Measurements from ENCODE around the gene SGIP1.
"Not testable (repeated sequence)": the region's sequence is repeated elsewhere in the genome, so short reads cannot be mapped to it uniquely, and the experiment has no call there.

The SGIP1 gene

DNA sequence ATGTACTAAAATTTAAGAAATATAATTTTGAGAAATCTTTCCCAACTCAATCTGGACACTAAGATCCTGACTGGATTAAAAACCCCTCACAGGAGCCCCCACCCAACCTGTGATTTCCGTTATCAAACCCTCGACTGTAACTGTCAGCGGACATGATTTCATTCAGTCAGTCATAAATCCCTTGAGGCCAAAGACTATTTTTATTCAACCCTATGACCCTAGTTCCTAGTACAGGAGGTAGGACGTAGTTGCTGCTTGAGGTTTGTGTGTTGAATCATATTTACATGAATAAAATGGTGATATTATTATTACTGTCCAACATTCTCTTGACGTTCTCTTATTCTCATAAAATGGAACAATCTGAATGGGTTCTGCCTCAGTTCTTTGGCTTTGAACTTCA, 145.2 kb downstream of the SGIP1 start:
- no peak for DNase-seq (ENCODE audit: low read depth)

DNA sequence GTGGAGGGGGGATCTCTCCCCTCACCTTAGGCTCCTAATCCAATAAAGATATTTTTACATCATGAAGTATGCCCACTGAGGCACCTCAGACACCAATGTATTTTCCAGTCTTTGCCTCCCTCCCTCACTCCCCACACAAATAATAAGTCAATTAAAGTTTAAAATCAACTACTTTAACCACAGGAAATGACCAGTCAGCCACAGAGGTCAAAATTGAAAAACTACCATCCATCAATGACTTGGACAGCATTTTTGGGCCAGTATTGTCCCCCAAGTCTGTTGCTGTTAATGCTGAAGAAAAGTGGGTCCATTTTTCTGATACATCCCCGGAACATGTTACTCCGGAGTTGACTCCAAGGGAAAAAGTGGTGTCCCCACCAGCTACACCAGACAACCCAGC, 147.7 kb downstream of the SGIP1 start:
- no peak for DNase-seq (ENCODE audit: low read depth)

DNA sequence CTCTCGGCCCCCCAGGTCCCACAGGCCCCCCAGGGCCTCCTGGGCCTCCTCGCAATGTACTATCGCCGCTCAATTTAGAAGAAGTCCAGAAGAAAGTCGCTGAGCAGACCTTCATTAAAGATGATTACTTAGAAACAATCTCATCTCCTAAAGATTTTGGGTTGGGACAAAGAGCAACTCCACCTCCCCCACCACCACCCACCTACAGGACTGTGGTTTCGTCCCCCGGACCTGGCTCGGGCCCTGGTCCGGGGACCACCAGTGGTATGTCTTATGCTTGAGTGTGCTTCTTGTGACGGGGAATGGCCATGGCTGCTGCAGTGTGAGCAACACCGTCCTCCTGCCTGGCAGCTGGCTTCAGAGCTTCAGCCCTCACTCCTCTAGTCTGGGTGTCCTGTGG, 148.2 kb downstream of the SGIP1 start:
- no peak for DNase-seq (ENCODE audit: low read depth)

DNA sequence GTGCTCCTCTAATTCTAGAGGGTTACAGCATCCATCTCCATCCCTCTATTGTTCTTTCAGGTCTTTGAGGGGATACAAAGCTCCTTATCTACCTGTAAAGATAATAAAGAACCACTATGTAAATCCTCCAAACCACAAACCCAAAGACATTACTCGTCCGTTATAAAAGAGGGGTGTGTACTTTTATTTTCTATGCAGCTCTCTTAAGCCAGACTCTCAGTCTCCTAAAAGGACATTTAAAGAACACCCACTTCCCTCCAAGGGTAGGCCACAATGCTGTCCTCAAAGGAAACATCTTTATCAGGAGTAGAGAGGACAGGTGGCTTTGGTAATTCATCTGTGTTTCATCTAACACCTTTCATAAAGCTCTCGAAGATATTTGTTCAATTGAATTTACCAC, 150.4 kb downstream of the SGIP1 start:
- no peak for DNase-seq (ENCODE audit: low read depth)

DNA sequence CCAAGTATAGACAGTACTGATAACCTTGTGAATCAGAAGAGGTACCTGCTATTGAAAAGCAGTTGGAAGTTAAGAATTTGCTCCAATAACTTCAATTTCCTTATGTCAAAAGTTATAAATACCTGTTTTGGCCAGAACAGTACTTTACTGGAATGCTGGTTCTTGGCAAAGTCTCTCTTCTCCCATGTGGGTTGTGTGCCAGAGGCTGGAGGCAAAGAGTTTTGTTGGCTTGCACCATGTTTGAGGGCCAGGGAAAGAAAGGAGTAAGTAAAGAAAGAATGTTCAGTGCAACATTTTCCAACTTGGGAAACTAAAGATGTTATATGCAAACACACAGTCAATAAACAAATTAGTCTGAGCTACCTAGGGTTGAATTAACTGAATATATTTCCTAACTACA, 151.3 kb downstream of the SGIP1 start:
- no peak for DNase-seq (ENCODE audit: low read depth)

DNA sequence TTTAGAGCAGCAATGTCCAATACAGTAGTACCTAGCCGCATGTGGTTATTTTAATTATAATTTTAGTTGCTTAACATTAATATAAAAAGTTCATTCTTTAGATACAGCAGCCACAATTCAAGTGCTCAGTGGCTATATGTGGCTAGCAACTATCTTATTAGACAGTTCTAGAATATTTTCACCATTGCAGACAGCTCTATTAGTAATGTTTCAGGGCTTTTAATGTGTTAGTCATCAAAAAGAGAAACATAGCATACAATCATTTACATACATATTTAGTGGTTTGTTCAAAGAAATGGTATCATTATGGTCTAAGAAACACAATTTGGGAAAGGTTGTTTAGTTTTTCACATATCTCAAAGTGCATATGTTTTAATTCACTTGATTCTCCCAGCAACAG, 151.7 kb downstream of the SGIP1 start:
- DNase-seq (ENCODE audit: low read depth), result no peak

DNA sequence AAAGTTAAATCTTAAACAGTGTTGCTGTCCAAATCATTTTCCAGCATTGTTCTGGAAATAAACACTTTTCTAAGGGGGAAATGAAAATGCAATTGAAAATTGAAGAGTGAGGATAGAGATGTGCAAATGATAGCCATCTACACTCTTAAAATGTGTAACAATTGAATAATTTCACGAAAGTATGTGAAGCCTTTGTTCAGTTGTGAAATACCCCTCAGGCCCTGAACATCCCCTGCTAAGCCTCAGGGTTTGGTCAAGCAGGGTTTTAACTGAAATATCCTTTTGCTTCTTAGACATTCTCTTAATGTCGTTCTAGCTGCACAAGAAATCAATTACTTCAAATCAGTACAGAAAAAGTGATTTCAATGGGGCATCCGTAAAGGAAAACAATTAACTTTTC, 152.5 kb downstream of the SGIP1 start:
- no peak for DNase-seq (ENCODE audit: low read depth)

DNA sequence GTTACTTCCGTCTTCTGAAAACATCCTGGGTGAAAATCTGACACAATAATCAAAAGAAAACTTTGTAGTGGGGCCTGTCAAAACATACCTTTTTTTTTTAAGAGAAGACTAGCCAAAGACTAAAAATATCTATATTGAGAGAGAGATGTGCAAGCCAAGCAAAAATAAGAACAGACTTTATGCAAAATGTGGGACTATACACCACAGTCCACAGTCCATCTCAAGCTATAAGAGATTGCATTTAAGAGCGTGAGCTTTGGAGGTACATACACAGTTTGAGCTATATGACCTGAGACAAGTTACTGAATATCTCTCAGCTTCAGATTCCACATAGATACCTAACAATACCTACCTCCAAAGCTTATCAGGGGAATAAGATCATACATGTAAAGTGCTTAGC, 153.4 kb downstream of the SGIP1 start:
- DNase-seq (ENCODE audit: low read depth), result no peak

DNA sequence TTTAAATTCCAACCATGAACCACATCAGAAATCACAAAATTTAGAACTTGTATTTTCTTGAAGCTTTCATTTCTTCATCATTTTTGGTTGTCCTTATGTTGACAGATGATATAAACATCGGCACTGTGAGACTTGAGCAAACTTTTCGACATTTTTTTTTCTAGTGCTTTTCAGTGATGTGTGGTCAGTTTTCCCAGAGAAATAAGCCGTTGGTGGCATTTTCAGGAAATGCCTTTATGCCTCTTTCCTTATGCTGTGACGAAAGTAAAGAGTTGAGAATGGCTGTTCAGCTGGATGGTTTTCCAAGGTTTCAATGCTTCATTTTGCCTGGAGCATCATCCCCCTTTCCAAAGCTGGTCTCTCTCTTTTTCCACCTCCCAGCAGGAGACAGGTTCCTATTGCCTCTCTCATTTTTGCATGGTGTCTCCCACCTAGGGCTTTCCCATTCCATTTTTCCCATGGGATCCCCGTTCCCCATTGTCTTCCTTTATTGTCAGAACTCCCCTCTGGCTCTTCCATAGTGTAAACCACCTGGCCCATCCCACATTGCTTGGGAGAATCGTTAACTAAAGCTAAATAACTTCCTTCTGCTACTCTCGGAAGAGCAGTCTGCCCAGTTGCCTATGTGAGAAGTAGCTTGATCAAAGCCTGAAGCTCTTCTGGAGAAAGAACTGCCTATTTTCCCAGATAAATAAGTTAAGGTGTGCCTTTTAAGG, 156.9 kb downstream of the SGIP1 start:
- DNase-seq (ENCODE audit: low read depth), result no peak

DNA sequence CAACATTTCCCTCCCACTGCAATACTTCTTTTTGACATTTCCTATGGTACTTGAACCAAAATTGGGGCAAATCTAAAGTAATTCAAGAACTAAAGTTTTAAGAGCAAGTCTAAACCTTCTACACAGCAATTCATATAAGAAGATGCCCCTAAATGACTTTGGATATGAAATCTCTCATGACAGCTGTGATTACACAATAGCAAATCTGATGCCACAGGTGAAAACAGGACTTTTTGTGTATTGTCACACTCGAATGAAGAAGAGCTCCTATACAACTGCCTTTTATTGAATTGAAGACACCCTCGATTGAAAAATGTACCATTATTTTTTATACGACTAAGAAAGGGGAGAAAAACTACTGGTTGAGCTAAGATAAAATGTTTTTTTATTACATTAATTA, 158.7 kb downstream of the SGIP1 start:
- no peak for DNase-seq (ENCODE audit: low read depth)

DNA sequence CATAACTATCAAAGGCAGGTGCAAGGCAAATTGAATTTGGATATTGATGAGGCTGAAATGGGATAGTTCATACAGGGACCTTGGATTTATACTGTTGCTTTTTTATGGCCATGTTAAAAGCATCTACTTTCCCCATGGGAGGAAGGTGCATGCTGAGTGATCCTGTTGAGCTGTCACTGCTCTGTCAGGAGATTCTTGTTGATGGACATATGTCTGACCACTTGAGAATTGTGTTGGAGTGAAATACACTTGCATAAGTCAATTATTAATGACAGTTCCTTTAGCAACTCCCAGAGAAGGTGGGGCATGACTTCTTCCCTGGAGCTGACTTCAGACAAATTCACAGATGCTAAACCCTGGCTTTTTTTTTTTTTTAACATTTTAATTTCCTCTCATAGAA, 159.9 kb downstream of the SGIP1 start:
- DNase-seq (ENCODE audit: low read depth), result no peak

DNA sequence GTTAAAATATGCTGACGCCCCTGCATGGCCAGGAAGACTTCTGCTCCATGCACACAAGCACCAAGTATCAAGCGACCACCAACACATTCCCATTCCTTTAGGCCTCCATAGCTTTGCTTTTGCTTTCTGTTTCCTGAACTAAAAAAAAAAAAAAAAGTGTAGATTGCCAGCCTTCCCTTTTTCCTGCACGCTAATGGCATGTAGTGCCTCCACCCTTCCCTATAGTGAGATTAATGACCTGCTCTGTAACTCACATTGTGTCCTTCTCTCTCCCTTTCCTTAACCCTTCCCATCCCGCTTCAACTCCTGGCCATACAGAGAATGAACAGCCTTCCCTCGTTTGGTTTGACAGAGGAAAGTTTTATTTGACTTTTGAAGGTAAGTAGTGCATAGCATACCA, 161.2 kb downstream of the SGIP1 start:
- DNase-seq (ENCODE audit: low read depth), result no peak

DNA sequence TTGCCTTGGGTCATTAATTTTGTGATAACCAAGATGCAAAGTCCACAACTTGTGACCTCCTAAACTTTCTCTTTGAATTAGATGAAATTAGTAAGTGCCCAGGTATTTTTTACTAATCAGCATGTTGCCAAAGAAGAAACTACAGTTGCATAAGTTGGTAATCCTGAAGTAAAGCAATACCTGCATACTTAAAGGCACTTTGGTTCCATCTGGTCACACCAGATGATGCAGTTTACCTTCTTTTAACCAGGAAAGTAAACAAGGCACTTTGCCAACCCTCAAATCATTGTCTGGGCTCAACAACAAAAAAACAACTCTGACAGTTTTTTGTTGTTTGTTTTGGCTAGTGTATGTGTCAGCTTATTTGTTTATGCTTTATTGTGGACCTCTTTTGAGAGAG, 162.8 kb downstream of the SGIP1 start:
- no peak for DNase-seq (ENCODE audit: low read depth)

DNA sequence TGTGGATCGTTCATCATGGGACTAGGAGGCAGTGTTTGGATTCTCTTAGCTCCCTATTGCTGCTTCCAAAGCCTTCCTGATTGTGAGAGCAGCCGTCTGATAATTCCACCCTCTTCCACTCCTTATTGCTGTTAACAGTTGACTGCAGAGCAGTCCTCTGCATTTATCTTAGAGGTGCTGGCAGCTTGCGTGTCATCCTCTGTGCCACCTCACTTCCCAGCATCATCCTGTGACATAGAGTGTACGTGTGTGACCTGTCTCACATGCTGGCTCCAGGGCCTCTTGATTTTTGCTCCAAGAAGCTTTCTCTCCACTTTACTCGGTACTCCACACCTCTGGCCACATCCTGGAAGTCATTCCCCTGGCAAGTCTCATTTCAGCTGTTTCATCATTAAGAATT, 165.3 kb downstream of the SGIP1 start:
- no peak for DNase-seq (ENCODE audit: low read depth)

DNA sequence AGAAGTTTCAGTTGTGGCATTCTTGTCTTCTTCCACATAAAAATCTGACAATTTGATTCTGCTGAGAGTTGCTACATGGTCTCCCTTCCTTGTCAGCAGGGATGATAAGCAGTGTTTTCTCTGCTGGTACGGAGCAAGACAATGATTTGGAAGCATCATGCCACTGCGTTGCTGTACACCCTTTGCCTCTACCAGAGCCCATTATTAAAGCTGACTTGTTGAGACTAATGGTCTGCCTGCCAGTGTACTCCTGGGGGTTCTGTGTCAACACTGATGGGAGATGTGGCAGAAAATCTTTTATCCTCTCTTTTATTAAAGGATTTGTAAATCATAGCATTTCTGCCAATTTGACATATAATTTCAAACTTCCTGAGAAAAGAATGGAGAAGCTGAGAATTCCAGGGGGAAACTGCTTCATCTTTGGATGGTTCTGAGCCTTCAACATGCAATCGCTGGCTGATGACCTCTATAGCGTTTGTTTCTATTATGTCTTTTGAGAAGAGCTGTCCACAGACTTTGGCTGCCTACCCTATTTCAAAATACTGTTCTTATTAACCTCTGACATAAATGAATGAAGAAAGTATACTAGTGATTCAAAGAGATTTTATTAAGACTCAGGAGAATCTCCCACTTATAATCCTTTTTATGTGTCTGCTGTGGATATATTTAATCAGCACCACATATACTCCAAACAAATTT, 170.4 kb downstream of the SGIP1 start:
- no peak for DNase-seq (ENCODE audit: low read depth)

DNA sequence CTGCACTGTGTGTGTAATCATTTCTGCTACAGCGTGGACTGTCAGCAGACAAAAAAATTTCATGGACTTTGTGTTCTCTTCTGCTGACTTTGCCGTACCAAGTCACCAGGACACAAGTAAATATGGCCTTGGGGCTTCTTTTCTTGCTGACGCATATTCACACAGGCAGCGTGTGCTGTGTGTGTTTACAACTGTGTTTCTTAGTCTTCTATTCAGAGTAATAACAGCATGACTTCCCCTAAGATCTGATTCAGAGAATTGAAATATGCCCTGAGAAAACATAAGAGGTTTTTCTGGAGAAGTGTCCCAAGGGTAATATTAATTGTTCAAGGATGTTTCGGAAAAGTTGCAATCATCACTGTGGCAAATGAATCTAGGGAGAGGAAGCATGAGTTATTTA, 171.2 kb downstream of the SGIP1 start:
- no peak for DNase-seq (ENCODE audit: low read depth)

DNA sequence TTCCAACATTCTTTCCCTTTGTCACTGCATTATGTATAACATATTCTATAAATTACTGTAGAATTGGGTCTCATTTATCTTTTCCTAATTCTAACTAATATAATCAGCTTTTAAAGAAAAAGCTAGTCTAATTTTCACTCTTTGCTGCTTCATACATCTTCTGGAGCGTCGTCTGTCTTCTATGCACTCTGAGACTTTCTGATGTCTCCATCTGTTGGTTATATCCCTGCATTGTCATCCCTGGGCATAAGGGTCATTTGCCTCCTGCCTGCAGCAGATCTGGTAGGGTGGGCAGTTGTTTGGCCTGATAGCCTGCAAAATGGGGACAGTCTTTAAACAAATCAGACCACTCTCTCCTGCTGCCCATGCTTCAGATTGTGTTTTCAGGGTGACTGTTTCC, 177.5 kb downstream of the SGIP1 start:
- DNase-seq (ENCODE audit: low read depth), result no peak

DNA sequence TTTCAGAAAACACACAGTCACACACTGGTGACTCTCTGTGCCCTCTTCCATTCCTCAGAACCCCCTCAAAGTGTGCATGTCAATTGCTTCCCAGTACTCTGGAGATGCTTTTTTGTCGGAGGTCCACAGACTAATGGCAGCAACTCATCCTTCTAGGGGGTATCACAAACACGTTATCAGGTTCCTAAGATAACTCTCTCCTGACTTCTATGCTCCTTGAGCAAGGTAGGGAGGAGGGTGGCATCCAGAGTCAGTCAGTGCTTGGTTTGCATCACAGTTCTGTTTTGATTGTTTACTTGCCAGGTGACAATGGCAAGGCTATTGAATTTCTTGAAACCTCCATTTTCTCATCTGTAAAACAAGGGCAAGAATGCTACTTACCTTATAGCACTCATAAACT, 178.9 kb downstream of the SGIP1 start:
- DNase-seq (ENCODE audit: low read depth), result no peak

DNA sequence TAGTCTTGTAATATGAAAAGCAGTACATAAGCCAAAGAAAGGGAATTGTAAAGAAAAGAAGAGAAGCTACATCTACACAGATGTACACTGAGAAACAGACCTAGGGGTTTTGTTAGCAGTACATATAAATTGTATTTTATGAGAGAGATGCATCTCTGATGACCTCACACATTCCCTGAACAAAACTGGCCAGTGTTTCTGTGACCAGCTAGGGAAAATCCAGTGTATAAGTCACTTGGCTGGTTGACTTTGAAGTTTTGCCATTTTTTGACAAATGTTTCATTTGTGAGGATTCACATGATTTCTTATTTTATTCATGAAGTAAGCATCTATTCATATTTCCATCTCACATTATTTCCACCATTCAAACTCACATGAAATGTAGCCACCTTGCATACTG, 190.0 kb downstream of the SGIP1 start:
- no peak for DNase-seq (ENCODE audit: low read depth)

DNA sequence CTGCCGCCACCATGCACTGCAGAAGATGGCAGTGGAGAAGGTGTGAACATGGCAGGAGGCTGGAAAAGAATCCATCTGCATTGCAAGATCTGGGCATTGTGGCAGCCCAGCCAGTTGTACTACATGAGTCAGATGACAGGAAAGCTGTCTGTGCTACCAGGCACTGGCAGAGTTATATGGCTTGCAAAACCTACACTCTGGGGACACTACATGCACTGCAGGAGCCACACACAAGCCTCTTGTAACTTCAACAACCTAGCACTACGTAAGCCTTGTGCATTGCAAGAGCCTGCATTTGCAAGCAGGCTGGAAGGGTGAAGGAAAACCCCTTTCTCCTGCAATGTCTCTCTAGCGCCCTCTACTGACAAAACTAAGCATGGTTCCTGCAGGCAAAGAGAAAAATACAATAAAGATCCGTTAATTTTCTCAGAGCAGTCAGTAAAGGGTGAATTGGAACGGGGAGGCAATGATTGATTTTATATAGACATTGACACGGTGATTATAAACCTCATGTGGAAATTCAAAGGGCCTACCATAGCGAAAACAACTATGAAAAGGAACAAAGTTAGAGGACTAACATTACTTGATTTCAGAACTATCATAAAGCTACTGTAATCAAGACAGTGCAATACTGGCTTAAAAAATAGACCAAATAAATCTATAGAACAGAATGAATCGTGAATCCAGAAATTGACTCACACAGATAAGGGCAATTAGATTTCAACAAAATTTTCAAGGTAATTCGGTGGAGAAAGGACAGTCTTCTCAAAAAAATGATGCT, 192.1 kb downstream of the SGIP1 start:
- peak; percentile 44 for DNase-seq (ENCODE audit: low read depth)

DNA sequence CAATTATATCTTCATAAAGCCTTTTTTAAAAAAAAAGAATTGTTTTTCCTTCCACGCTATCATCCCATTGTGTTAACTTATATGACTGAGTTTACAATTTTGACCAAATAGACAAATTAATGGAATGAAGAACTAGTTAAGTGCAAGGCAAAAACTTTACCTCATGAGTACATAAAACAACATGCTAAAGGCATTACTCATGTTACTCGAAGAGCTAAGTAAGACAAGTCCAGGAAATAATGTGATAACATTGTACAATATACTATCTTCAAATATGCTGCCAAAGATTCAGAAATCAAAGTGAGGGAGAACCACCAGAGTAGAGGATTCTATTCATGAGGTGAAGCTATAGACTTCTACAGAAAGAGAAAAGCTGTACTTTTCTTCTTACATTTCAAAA, 194.1 kb downstream of the SGIP1 start:
- DNase-seq (ENCODE audit: low read depth), result no peak

DNA sequence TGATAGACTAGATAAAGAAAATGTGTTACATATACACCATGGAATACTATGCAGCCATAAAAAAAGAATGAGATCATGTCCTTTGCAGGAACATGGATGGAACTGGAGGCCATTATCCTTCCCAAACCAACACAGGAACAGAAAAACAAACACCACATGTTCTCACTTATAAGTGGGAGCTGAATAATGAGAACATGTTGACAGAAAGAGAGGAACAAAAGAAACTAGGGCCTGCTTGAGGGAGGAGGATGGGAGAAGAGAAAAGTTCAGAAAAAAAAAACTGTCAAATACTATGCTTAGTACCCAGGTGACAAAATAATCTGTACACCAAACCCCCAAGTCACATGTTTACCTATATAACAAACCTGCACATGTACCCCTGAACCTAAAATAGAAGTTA, 194.8 kb downstream of the SGIP1 start:
- not testable (repeated sequence) for DNase-seq (ENCODE audit: low read depth)

DNA sequence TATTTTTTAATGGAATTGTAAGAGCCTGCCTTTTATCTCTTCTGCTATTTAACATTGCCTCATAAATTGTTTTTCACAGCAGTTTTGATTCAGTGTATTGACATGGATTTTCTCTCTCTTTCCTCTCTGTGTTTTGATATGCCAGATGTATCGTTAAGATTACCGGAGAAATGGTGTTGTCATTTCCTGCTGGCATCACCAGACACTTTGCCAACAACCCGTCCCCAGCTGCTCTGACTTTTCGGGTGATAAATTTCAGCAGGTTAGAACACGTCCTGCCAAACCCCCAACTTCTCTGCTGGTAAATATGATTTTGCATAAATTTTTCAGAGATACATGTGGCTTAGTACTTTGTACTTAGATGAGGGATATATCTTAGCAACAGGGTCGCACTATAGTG, 195.2 kb downstream of the SGIP1 start:
- no peak for DNase-seq (ENCODE audit: low read depth)
